NK-92 treated with Interleukin-12 subunit alpha and Interleukin-12 subunit beta, amount 100 ng/mL, for 24 hours (cell line): ENCODE results near the gene SUN3.

Experiments used
- DNase-seq: peaks from one replicate; lab custom pipeline; 2025; lab: John Stamatoyannopoulos, UW

SUN3 gene

GRCh38 chr7:47973739-47974138 is 55.2 kb downstream of the SUN3 start:
- DNase-seq: no peak

GRCh38 chr7:47970761-47971160 is 58.1 kb downstream of the SUN3 start:
- DNase-seq: no peak

GRCh38 chr7:47968847-47969774 is 59.8 kb downstream of the SUN3 start:
- no peak for DNase-seq

GRCh38 chr7:47967708-47968107 is 61.2 kb downstream of the SUN3 start:
- no peak for DNase-seq

- no peak for DNase-seq
Measured at GRCh38 chr7:47967123-47967522, 61.8 kb downstream of the SUN3 start.

- DNase-seq: no peak
Measured at GRCh38 chr7:47965456-47965855, 63.5 kb downstream of the SUN3 start.

GRCh38 chr7:47962262-47962661 is 66.6 kb downstream of the SUN3 start:
- no peak for DNase-seq

- DNase-seq: no peak
Measured at GRCh38 chr7:47957156-47957555, 71.8 kb downstream of the SUN3 start.

- DNase-seq: no peak
Measured at GRCh38 chr7:47956220-47956619, 72.7 kb downstream of the SUN3 start.

- no peak for DNase-seq
Measured at GRCh38 chr7:47954231-47954911, 74.5 kb downstream of the SUN3 start.

- DNase-seq: no peak
Measured at GRCh38 chr7:47953822-47954221, 75.1 kb downstream of the SUN3 start.

- DNase-seq: no peak
Measured at GRCh38 chr7:47952224-47952623, 76.7 kb downstream of the SUN3 start.

GRCh38 chr7:47951374-47951773 is 77.5 kb downstream of the SUN3 start:
- no peak for DNase-seq

GRCh38 chr7:47950714-47951113 is 78.2 kb downstream of the SUN3 start:
- DNase-seq: no peak

GRCh38 chr7:47949703-47950102 is 79.2 kb downstream of the SUN3 start:
- DNase-seq: no peak

- no peak for DNase-seq
Measured at GRCh38 chr7:47948141-47948790, 80.6 kb downstream of the SUN3 start, which contains the start of gene PKD1L1. Gene PKD1L1, minus strand, starts transcription at chr7:47948466. Its CDS starts 26 bp downstream, at chr7:47948440.

GRCh38 chr7:47947355-47947749 is 81.6 kb downstream of the SUN3 start:
- DNase-seq: no peak

- DNase-seq: no peak
Measured at GRCh38 chr7:47946581-47947354, 82.1 kb downstream of the SUN3 start.

GRCh38 chr7:47945261-47946015 is 83.5 kb downstream of the SUN3 start:
- peak; percentile 13 for DNase-seq

GRCh38 chr7:47944536-47945260 is 84.2 kb downstream of the SUN3 start:
- DNase-seq: no peak
